Measurements from ENCODE around the gene IMMP2L. TPM values are rescaled to one million over a fixed set of nuclear protein-coding genes. Genes with fewer than 3 reads are reported as not detected.

Gene IMMP2L
- total and polyA plus RNA-seq, 2 of the 13 experiments (the other 11 are each of a cell fraction or from before 2014, with no cell fraction given), result 7.8 to 16.9 TPM

- H3K36me3 ChIP-seq (replicated peaks in 1 of 2; ENCODE audit: control insufficient read depth in 1 of 2, insufficient read depth in 2 of 2, low read length in 2 of 2), result no peaks in the 10 kb centered on the region
- ChIA-PET POLR2A (no interaction called here), CTCF (ENCODE audit: low intra/inter-chr PET ratio, low total read pairs) (no interaction called here)
- no TSS peak for BruUV-seq (replicated peaks)
- H3K4me2 ChIP-seq (ENCODE audit: low read depth, low read length), result no peak overlapping the region
- no peaks in the 10 kb centered on the region for H3K79me2 ChIP-seq (ENCODE audit: insufficient read depth, low read length)
- H3K9me3 ChIP-seq (ENCODE audit: low read length), result no peaks in the 10 kb centered on the region
- TF ChIP-seq DBP (CRISPR knock-in tag; IDR thresholded peaks at IDR 0.05; ENCODE audit: not compliant biosample characterization) (no peak), GLMP (CRISPR knock-in tag; IDR thresholded peaks at IDR 0.05; ENCODE audit: borderline replicate concordance) (no peak), TP53 (CRISPR knock-in tag; conservative IDR thresholded peaks at IDR 0.05) (no peak), ZNF264 (CRISPR knock-in tag; IDR thresholded peaks at IDR 0.05) (no peak)
- H4K20me1 ChIP-seq (ENCODE audit: insufficient read depth, low read length), result no peaks in the 10 kb centered on the region
- no peak overlapping the region for H3K9ac ChIP-seq (ENCODE audit: insufficient read depth, low read depth, low read length)
- DNase-seq (ENCODE audit: low spot score) (no peak), FAIRE-seq (no peak), ATAC-seq (no peak)
- in situ Hi-C loops (cut with HindIII; ENCODE audit: extremely low pct_ligation_motif_present, low pct_unique_long_range_greater_than_20kb), result no loop called here
- no peaks in the 10 kb centered on the region for H3K4me1 ChIP-seq (ENCODE audit: insufficient read depth, low read length)
- H2AFZ ChIP-seq (ENCODE audit: low read length), result no peak overlapping the region
- no peak overlapping the region for H3K4me3 ChIP-seq (replicated peaks in 1 of 3; ENCODE audit: insufficient read depth in 1 of 3, low read depth in 2 of 3, low read length in 3 of 3)
- no peak overlapping the region for H3K27ac ChIP-seq (ENCODE audit: extremely low read length, insufficient read depth, low read length)
- WGBS (ENCODE audit: low lambda C conversion rate), result 74% methylated on average over 4 of the region's 4 CpGs
- no peaks in the 10 kb centered on the region for H3K27me3 ChIP-seq (ENCODE audit: control insufficient read depth in 1 of 2, insufficient read depth in 2 of 2, low read length in 2 of 2)
- intact Hi-C loops (cut with micrococcal nuclease; ENCODE audit: unreplicated experiment), result no loop called here
Measured at GRCh38 chr7:111202321-111202720, 360.0 kb downstream of the IMMP2L start.

- intact Hi-C loops (cut with micrococcal nuclease; ENCODE audit: unreplicated experiment) (no loop called here), in situ Hi-C loops (cut with HindIII; ENCODE audit: extremely low pct_ligation_motif_present, low pct_unique_long_range_greater_than_20kb) (no loop called here)
- Histone ChIP-seq H3K27me3 (ENCODE audit: control insufficient read depth in 1 of 2, insufficient read depth in 2 of 2, low read length in 2 of 2) (no peaks in the 10 kb centered on the region), H3K4me1 (ENCODE audit: insufficient read depth, low read length) (no peaks in the 10 kb centered on the region), H4K20me1 (ENCODE audit: insufficient read depth, low read length) (no peaks in the 10 kb centered on the region), H3K36me3 (replicated peaks in 1 of 2; ENCODE audit: control insufficient read depth in 1 of 2, insufficient read depth in 2 of 2, low read length in 2 of 2) (no peaks in the 10 kb centered on the region), H3K79me2 (ENCODE audit: insufficient read depth, low read length) (no peaks in the 10 kb centered on the region), H2AFZ (ENCODE audit: low read length) (no peak overlapping the region), H3K27ac (ENCODE audit: extremely low read length, insufficient read depth, low read length) (no peak overlapping the region), H3K4me2 (ENCODE audit: low read depth, low read length) (no peak overlapping the region), H3K4me3 (replicated peaks in 1 of 3; ENCODE audit: insufficient read depth in 1 of 3, low read depth in 2 of 3, low read length in 3 of 3) (no peak overlapping the region), H3K9me3 (ENCODE audit: low read length) (no peaks in the 10 kb centered on the region), H3K9ac (ENCODE audit: insufficient read depth, low read depth, low read length) (no peak overlapping the region)
- FAIRE-seq (no peak), ATAC-seq (no peak), DNase-seq (ENCODE audit: low spot score) (no peak)
- ChIA-PET POLR2A (no interaction called here), CTCF (ENCODE audit: low intra/inter-chr PET ratio, low total read pairs) (no interaction called here)
- no TSS peak for BruUV-seq (replicated peaks)
- TF ChIP-seq ZBTB33 (CRISPR knock-in tag; IDR thresholded peaks at IDR 0.05) (no peak), SKIL (CRISPR knock-in tag; IDR thresholded peaks at IDR 0.05; ENCODE audit: borderline replicate concordance) (no peak), HOMEZ (CRISPR knock-in tag; IDR thresholded peaks at IDR 0.05; ENCODE audit: low read depth) (no peak), PAX8 (CRISPR knock-in tag; IDR thresholded peaks at IDR 0.05; ENCODE audit: borderline replicate concordance) (no peak), TRIM24 (CRISPR knock-in tag; IDR thresholded peaks at IDR 0.05) (no peak)
Measured at GRCh38 chr7:111199643-111200042, 362.6 kb downstream of the IMMP2L start.

Data from HepG2 (cell line).